ENCODE measurements around the gene CLDN5.

DNA sequence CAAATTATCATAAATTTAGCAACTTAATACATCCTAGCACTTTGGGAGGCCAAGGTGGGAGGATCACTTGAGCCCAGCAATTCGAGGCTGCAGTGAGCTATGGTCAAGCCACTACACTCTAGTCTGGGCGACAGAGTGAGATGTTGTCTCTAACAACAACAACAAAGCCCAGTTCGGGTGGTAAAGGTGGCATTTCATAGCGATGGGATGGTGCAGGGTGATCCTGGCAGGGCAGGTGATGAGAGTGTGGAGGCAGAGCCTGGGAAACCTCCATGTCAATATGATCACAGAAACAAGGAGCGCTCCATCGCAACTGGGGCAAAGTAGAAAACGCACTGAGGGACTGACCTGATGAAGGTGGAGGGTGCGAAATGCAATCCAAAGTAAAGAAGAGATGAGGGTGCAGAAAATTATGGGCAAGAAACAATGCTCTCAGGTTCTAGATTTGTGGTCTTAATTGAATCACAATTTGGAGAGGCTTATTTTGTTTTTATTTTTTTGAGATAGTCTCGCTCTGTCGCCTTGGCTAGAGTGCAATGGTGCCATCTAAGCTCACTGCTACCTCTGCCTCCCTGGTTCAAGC lies 32.8 kb upstream of the CLDN5 start:
- TF ChIP-seq, protein P1, sequence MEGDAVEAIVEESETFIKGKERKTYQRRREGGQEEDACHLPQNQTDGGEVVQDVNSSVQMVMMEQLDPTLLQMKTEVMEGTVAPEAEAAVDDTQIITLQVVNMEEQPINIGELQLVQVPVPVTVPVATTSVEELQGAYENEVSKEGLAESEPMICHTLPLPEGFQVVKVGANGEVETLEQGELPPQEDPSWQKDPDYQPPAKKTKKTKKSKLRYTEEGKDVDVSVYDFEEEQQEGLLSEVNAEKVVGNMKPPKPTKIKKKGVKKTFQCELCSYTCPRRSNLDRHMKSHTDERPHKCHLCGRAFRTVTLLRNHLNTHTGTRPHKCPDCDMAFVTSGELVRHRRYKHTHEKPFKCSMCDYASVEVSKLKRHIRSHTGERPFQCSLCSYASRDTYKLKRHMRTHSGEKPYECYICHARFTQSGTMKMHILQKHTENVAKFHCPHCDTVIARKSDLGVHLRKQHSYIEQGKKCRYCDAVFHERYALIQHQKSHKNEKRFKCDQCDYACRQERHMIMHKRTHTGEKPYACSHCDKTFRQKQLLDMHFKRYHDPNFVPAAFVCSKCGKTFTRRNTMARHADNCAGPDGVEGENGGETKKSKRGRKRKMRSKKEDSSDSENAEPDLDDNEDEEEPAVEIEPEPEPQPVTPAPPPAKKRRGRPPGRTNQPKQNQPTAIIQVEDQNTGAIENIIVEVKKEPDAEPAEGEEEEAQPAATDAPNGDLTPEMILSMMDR (IDR thresholded peaks at IDR 0.05) = no peak
- TF ChIP-seq POLR2A (IDR thresholded peaks at IDR 0.05) = no peak
